H1 (cell line): ENCODE results near the gene ZSCAN20. TPM values are rescaled to one million over a fixed set of nuclear protein-coding genes. Genes with fewer than 3 reads are reported as not detected.

ENCODE experiments used
- CTCF ChIA-PET: fragments of 300-600 bp; sonication (Branson Sonifier 250); formaldehyde crosslinking; loops from one replicate; lab custom pipeline; 2021; ENCODE audit not compliant: partially characterized antibody; lab: Charles Lee
- POLR2A ChIA-PET: fragments of 300-600 bp; sonication (Branson Sonifier 250); formaldehyde crosslinking; loops from one replicate; lab custom pipeline; 2021; ENCODE audit warnings: inconsistent platforms; ENCODE audit not compliant: partially characterized antibody; lab: Charles Lee
- DNase-seq, 2 experiments: peaks; one replicate each; pipeline versions ENCODE4 v3.0.0 to v3.0.0-alpha.2; 2010 to 2022; ENCODE audit warnings: low spot score in 2 of 2, low read depth in 1 of 2, mixed read lengths in 1 of 2
- FAIRE-seq: peaks from 2 replicates; lab custom pipeline; 2011; peaks lifted over from hg19 to GRCh38; lab: Jason Lieb, UNC
- H2AFZ ChIP-seq: 2 replicates; pipeline ENCODE4 v1.8.1; 2012; ENCODE audit warnings: low read length, inconsistent platforms
- H2AK5ac ChIP-seq: 2 replicates; pipeline ENCODE4 v1.6.1; 2013; ENCODE audit warnings: low read depth, low read length
- H2BK120ac ChIP-seq: replicated peaks from 2 replicates; pipeline ENCODE3; 2013; ENCODE audit warnings: low read depth, low read length, inconsistent platforms
- H2BK12ac ChIP-seq: 2 replicates; pipeline ENCODE4 v1.6.1; 2013; ENCODE audit warnings: low read depth, low read length
- H2BK15ac ChIP-seq: 2 replicates; pipeline ENCODE4 v1.6.1; 2013; ENCODE audit warnings: low read length
- H2BK20ac ChIP-seq: 2 replicates; pipeline ENCODE4 v1.6.1; 2013; ENCODE audit warnings: low read length
- H2BK5ac ChIP-seq: 2 replicates; pipeline ENCODE4 v1.6.1; 2013; ENCODE audit warnings: low read depth, low read length
- H3K14ac ChIP-seq: 2 replicates; pipeline ENCODE4 v1.6.1; 2013; ENCODE audit warnings: inconsistent platforms; ENCODE audit not compliant: insufficient read length
- H3K18ac ChIP-seq: 2 replicates; pipeline ENCODE4 v1.6.1; 2013; ENCODE audit warnings: low read length; ENCODE audit errors: extremely low read depth
- H3K23ac ChIP-seq: 2 replicates; pipeline ENCODE4 v1.6.1; 2013; ENCODE audit warnings: inconsistent platforms; ENCODE audit not compliant: insufficient read length
- H3K23me2 ChIP-seq: 2 replicates; pipeline ENCODE4 v1.6.1; 2013; ENCODE audit warnings: low read depth, low read length
- H3K27ac ChIP-seq: 2 replicates; pipeline ENCODE4 v1.6.1; 2011; ENCODE audit warnings: low read depth, low read length, inconsistent platforms
- H3K27me3 ChIP-seq, 4 experiments: replicated peaks in 1 of 4; 1 replicate in 1 of 4; 2 replicates in 3 of 4; pipeline versions ENCODE4 v1.6.1 to v1.8.1; 2011 to 2013; ENCODE audit warnings: low read length in 3 of 4, mild to moderate bottlenecking in 3 of 4, inconsistent platforms in 2 of 4, mixed read lengths in 2 of 4, moderate library complexity in 1 of 4; ENCODE audit not compliant: control insufficient read depth in 3 of 4, insufficient read depth in 3 of 4; ENCODE audit errors: extremely low read depth in 1 of 4
- H3K36me3 ChIP-seq, 4 experiments: 2 replicates each; pipeline versions ENCODE4 v1.6.1 to v1.8.1; 2011 to 2013; ENCODE audit warnings: mild to moderate bottlenecking in 4 of 4, low read length in 3 of 4, moderate library complexity in 2 of 4, control low read depth in 1 of 4, inconsistent platforms in 1 of 4; ENCODE audit not compliant: insufficient read depth in 4 of 4, control insufficient read depth in 2 of 4
- H3K4ac ChIP-seq: replicated peaks from 2 replicates; pipeline ENCODE3; 2013; ENCODE audit warnings: low read length, low read depth, mixed read lengths, inconsistent platforms; ENCODE audit not compliant: insufficient read length
- H3K4me1 ChIP-seq, 4 experiments: replicated peaks in 1 of 4; 1 replicate in 1 of 4; 2 replicates in 3 of 4; pipeline versions ENCODE4 v1.6.1 to v1.8.1; 2011 to 2013; ENCODE audit warnings: low read length in 3 of 4, inconsistent platforms in 2 of 4, mixed read lengths in 1 of 4; ENCODE audit not compliant: insufficient read depth in 4 of 4, control insufficient read depth in 3 of 4
- H3K4me2 ChIP-seq, 2 experiments: 2 replicates each; pipeline versions ENCODE4 v1.6.1 to v1.8.1; 2011 to 2013; ENCODE audit warnings: low read depth in 2 of 2, low read length in 2 of 2, control low read depth in 1 of 2, inconsistent platforms in 1 of 2, mild to moderate bottlenecking in 1 of 2; ENCODE audit not compliant: insufficient read depth in 1 of 2
- H3K4me3 ChIP-seq, 4 experiments: fragments of 200-600, 300-600 bp in 1 of 4; sonication (generic), shearing (Covaris generic), sonication (Bioruptor Twin) in 1 of 4; 2 replicates each; pipeline versions ENCODE4 v1.5.1 to v1.8.1; 2011 to 2016; ENCODE audit warnings: low read length in 4 of 4, low read depth in 3 of 4, control low read depth in 2 of 4, inconsistent platforms in 2 of 4, mild to moderate bottlenecking in 2 of 4, mixed read lengths in 1 of 4, moderate library complexity in 1 of 4; ENCODE audit not compliant: insufficient read depth in 2 of 4; ENCODE audit errors: extremely low read depth in 1 of 4
- H3K56ac ChIP-seq: replicated peaks from 2 replicates; pipeline ENCODE3; 2013; ENCODE audit warnings: low read depth, mild to moderate bottlenecking, mixed read lengths, low read length, inconsistent platforms; ENCODE audit not compliant: insufficient read length
- H3K79me1 ChIP-seq: 2 replicates; pipeline ENCODE4 v1.6.1; 2013; ENCODE audit warnings: low read depth, low read length, control low read depth
- H3K79me2 ChIP-seq, 2 experiments: 2 replicates each; pipeline versions ENCODE4 v1.6.1 to v1.8.1; 2012 to 2013; ENCODE audit warnings: low read length in 2 of 2, mild to moderate bottlenecking in 2 of 2, inconsistent platforms in 1 of 2; ENCODE audit not compliant: insufficient read depth in 2 of 2, control insufficient read depth in 1 of 2
- H3K9ac ChIP-seq, 4 experiments: replicated peaks in 1 of 4; 1 replicate in 1 of 4; 2 replicates in 3 of 4; pipeline versions ENCODE4 v1.6.1 to v1.8.1; 2011 to 2013; ENCODE audit warnings: low read depth in 3 of 4, low read length in 3 of 4, control low read depth in 2 of 4, mild to moderate bottlenecking in 2 of 4, moderate library complexity in 2 of 4, inconsistent platforms in 1 of 4; ENCODE audit errors: extremely low read depth in 1 of 4
- H3K9me3 ChIP-seq, 2 experiments: 2 replicates each; pipeline versions ENCODE4 v1.6.1 to v1.8.1; 2012 to 2013; ENCODE audit warnings: mild to moderate bottlenecking in 2 of 2, moderate library complexity in 2 of 2, control low read depth in 1 of 2, inconsistent platforms in 1 of 2, low read depth in 1 of 2, low read length in 1 of 2, mixed read lengths in 1 of 2; ENCODE audit not compliant: insufficient read depth in 2 of 2
- H4K20me1 ChIP-seq, 2 experiments: replicated peaks in 1 of 2; 2 replicates each; pipeline versions ENCODE3 to v1.8.1; 2011 to 2013; ENCODE audit warnings: inconsistent platforms in 2 of 2, low read length in 2 of 2, mild to moderate bottlenecking in 1 of 2; ENCODE audit not compliant: insufficient read depth in 2 of 2, control insufficient read depth in 1 of 2
- H4K5ac ChIP-seq: 2 replicates; pipeline ENCODE4 v1.6.1; 2013; ENCODE audit warnings: low read length, low read depth, mixed read lengths, inconsistent platforms; ENCODE audit not compliant: insufficient read length
- H4K8ac ChIP-seq: 2 replicates; pipeline ENCODE4 v1.8.0; 2013; ENCODE audit warnings: mild to moderate bottlenecking, moderate library complexity, low read length, inconsistent platforms; ENCODE audit not compliant: insufficient read depth; ENCODE audit errors: extremely low read depth
- H4K91ac ChIP-seq: replicated peaks from 2 replicates; pipeline ENCODE3; 2013; ENCODE audit warnings: low read length, mixed read lengths, inconsistent platforms; ENCODE audit not compliant: insufficient read length
- CTBP2 ChIP-seq: IDR thresholded peaks from 2 replicates; pipeline ENCODE4 v1.7.0; 2011; ENCODE audit warnings: borderline replicate concordance, mild to moderate bottlenecking, moderate library complexity, mixed read lengths, low read length; ENCODE audit not compliant: insufficient read depth, insufficient read length
- PHF8 ChIP-seq: fragments of 200-600 bp; sonication (generic); conservative IDR thresholded peaks from 2 replicates; pipeline ENCODE4 v1.7.1; 2012; ENCODE audit warnings: low read depth, mild to moderate bottlenecking, inconsistent platforms, low read length, moderate library complexity
- POLR2A ChIP-seq, 2 experiments: IDR thresholded peaks; 1 replicate in 1 of 2; 2 replicates in 1 of 2; pipeline ENCODE4 v1.6.1; 2011; ENCODE audit warnings: low read depth in 2 of 2, low read length in 2 of 2, mild to moderate bottlenecking in 2 of 2; ENCODE audit errors: control extremely low read depth in 1 of 2
- RNF2 ChIP-seq: fragments of 200-900, 300-1000 bp; sonication (generic); IDR thresholded peaks from 2 replicates; pipeline ENCODE4 v1.7.1; 2016; ENCODE audit warnings: borderline replicate concordance, low read depth, mild to moderate bottlenecking, antibody characterized with exemption, low read length; ENCODE audit not compliant: poor library complexity, severe bottlenecking; ENCODE audit errors: missing control alignments
- RXRA ChIP-seq: IDR thresholded peaks from 2 replicates; pipeline ENCODE4 v1.6.1; 2011; ENCODE audit warnings: low read depth, mild to moderate bottlenecking, low read length, moderate library complexity; ENCODE audit not compliant: insufficient read depth
- SP2 ChIP-seq: IDR thresholded peaks from 2 replicates; pipeline ENCODE4 v1.6.1; 2012; ENCODE audit warnings: mild to moderate bottlenecking, low read length, inconsistent platforms
- WGBS, 2 experiments: shearing (Covaris generic) in 1 of 2; methylation state at CpG; one replicate each; pipeline versions ENCODE4 v1.1.6 to v1.1.7; 2013 to 2015; ENCODE audit warnings: low lambda C conversion rate in 2 of 2, mixed read lengths in 2 of 2, inconsistent platforms in 1 of 2, low coverage in 1 of 2, missing lambda C conversion rate in 1 of 2; ENCODE audit not compliant: insufficient replicate concordance in 2 of 2, insufficient coverage in 1 of 2, insufficient read length in 1 of 2; ENCODE audit errors: extremely low coverage in 1 of 2, missing lambda C conversion rate in 1 of 2; 5-methylcytosine and 5-hydroxymethylcytosine counted together
- polyA plus RNA-seq, 7 experiments: library from polyadenylated mRNA; depleted of rRNA in 3 of 7; stranded (reverse) in 5 of 7; unstranded in 2 of 7; fragments of >200 nt in 5 of 7; fragments of 200-250 nt in 2 of 7; gene quantifications; 1 replicate in 5 of 7; 2 replicates in 1 of 7; 4 replicates in 1 of 7; pipeline versions ENCODE4 v1.2.1 to v1.2.3, GENCODE V29; 2011 to 2013; ENCODE audit warnings: missing spikeins in 2 of 7, mixed read lengths in 2 of 7
- total RNA-seq: library from RNA; stranded (reverse); fragmentation: NEBNext Ultra II Directional; extraction: Animal tissue kit (Norgen Biotek cat#: 25700); gene quantifications from 2 replicates; pipeline ENCODE4 v1.2.1, GENCODE V29; 2021

ZSCAN20 gene
- total and polyA plus RNA-seq, 2 of the 8 experiments (the other 6 are each of a cell fraction or from before 2014, with no cell fraction given) = 0.70 to 3.4 TPM

DNA sequence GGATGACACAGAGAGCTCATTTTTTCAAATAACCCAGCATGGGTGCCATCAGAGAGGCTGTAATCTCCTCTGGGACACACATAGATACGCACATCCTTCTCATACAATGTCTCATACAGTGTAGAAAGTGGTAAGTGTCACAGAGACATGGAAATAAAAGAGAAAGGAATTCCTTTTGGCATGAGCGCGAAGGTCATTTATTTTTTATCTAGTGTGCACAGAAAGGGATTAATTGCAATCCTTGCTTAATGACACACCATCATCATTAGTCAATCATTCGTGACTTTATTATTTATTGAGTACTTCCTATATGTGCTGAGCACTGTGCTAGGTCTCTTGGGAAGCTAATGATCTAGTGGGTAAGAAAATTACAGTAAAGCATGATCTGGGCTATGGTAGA, 5.0 kb downstream of the ZSCAN20 start:
- Histone ChIP-seq H3K4ac (no peak overlapping the region), H3K23me2 (peaks cover 3% of the 10 kb centered on the region; the same call in 1 of the 2 replicates), H3K14ac (no peak overlapping the region), H3K9ac (no peak overlapping the region), H2AFZ (no peak overlapping the region), H4K5ac (no peak overlapping the region), H3K4me2 (no peak overlapping the region), H2BK15ac (no peak overlapping the region), H4K20me1 (peaks cover 2 to 5% of the 10 kb centered on the region in 2 experiments), H4K91ac (no peak overlapping the region), H3K9me3 (no peaks in the 10 kb centered on the region), H2BK20ac (no peak overlapping the region), H3K27ac (no peak overlapping the region), H2AK5ac (no peak overlapping the region), H2BK5ac (no peak overlapping the region), H2BK120ac (no peak overlapping the region), H3K23ac (no peak overlapping the region), H3K79me1 (no peaks in the 10 kb centered on the region), H3K27me3 (no peaks in the 10 kb centered on the region), H2BK12ac (no peak overlapping the region), H3K18ac (no peak overlapping the region), H4K8ac (no peak overlapping the region), H3K56ac (no peak overlapping the region), H3K79me2 (no peaks in the 10 kb centered on the region), H3K36me3 (no peaks in the 10 kb centered on the region), H3K4me1 (peaks cover 0 to 3% (median 0%) of the 10 kb centered on the region in 4 experiments; a peak in 1 of 7 replicates), H3K4me3 (no peak overlapping the region)
- ChIA-PET CTCF (interaction anchor here (1.0 to 1.6 kb wide), 2 partner anchors 135 to 330 kb away, joined by 3 to 5 read pairs; no protein-coding TSS in a partner anchor), POLR2A (no interaction called here)
- WGBS, 2 experiments = 65% methylated on average over 4 of the region's 4 CpGs; no CpG with 5 or more reads in 1 of the 2 experiments
- DNase-seq (no peak), FAIRE-seq (no peak)
- TF ChIP-seq POLR2A (IDR thresholded peaks at IDR 0.05; ENCODE audit: control extremely low read depth in 1 of 2, low read depth in 2 of 2, low read length in 2 of 2) (no peak), PHF8 (no peak), CTBP2 (no peak), RXRA (no peak), SP2 (no peak), RNF2 (no peak)
